Measurements from ENCODE around the gene PAGE4.

The PAGE4 gene

GRCh38 chrX:49850028-49850427, 20.9 kb downstream of the PAGE4 start:
- no peaks in the 10 kb centered on the region for H3K36me3 ChIP-seq (ENCODE audit: insufficient read depth, low read length)
- no peaks in the 10 kb centered on the region for H3K4me1 ChIP-seq (ENCODE audit: insufficient read depth, low read length, severe bottlenecking)
- H3K4me2 ChIP-seq (ENCODE audit: low read length), result no peak overlapping the region
- H3K4me3 ChIP-seq (ENCODE audit: low read depth, low read length, poor library complexity, severe bottlenecking), result no peak overlapping the region
- no peak overlapping the region for H2AFZ ChIP-seq (ENCODE audit: low read length)
- no peaks in the 10 kb centered on the region for H3K79me2 ChIP-seq (ENCODE audit: insufficient read depth, low read length)
- H3F3A ChIP-seq (ENCODE audit: insufficient read depth, low read length), result no peaks in the 10 kb centered on the region
- no peaks in the 10 kb centered on the region for H3K27me3 ChIP-seq (ENCODE audit: insufficient read depth, low read length)
- H3K9me2 ChIP-seq (ENCODE audit: low read depth, low read length), result no peaks in the 10 kb centered on the region
- no peak overlapping the region for H3K27ac ChIP-seq (ENCODE audit: low read depth, low read length, poor library complexity, severe bottlenecking)
- TF ChIP-seq EZH2 (IDR thresholded peaks at IDR 0.05; ENCODE audit: borderline replicate concordance, low read length) (no peak), CTCF (IDR thresholded peaks at IDR 0.05; ENCODE audit: low read length) (no peak)
- no peaks in the 10 kb centered on the region for H4K20me1 ChIP-seq (ENCODE audit: insufficient read depth, low read length)
- H3K9ac ChIP-seq (ENCODE audit: low read length), result no peak overlapping the region
- H3K9me3 ChIP-seq (ENCODE audit: low read length), result no peaks in the 10 kb centered on the region

DNA sequence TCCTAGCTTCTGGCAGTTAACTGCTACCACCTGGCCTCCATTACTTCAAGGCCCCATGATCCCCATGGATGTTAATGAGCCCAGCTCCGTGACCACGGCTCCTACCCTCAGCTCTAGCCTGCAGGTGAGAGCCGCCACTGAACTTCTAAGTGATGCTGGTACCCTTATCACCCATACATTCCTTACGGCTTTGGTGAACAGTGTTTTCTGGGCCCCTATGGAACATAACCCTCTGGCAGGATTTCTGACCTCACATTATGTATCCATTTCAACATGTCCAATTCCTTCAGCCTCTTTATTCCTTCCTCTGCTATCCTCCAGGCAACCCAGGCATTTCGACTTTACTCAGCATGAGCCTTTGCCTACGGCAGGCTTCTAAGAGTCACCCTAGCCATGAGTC, 24.6 kb downstream of the PAGE4 start:
- Histone ChIP-seq H3K27ac (ENCODE audit: low read depth, low read length, poor library complexity, severe bottlenecking) (no peak overlapping the region), H2AFZ (ENCODE audit: low read length) (no peak overlapping the region), H3K36me3 (ENCODE audit: insufficient read depth, low read length) (no peaks in the 10 kb centered on the region), H3F3A (ENCODE audit: insufficient read depth, low read length) (no peaks in the 10 kb centered on the region), H3K27me3 (ENCODE audit: insufficient read depth, low read length) (no peaks in the 10 kb centered on the region), H3K9ac (ENCODE audit: low read length) (no peak overlapping the region), H3K4me3 (ENCODE audit: low read depth, low read length, poor library complexity, severe bottlenecking) (no peak overlapping the region), H3K9me2 (ENCODE audit: low read depth, low read length) (no peaks in the 10 kb centered on the region), H3K4me1 (ENCODE audit: insufficient read depth, low read length, severe bottlenecking) (no peaks in the 10 kb centered on the region), H4K20me1 (ENCODE audit: insufficient read depth, low read length) (no peaks in the 10 kb centered on the region), H3K79me2 (ENCODE audit: insufficient read depth, low read length) (no peaks in the 10 kb centered on the region), H3K4me2 (ENCODE audit: low read length) (no peak overlapping the region), H3K9me3 (ENCODE audit: low read length) (no peaks in the 10 kb centered on the region)
- TF ChIP-seq CTCF (IDR thresholded peaks at IDR 0.05; ENCODE audit: low read length) (no peak), EZH2 (IDR thresholded peaks at IDR 0.05; ENCODE audit: borderline replicate concordance, low read length) (no peak)

DNA sequence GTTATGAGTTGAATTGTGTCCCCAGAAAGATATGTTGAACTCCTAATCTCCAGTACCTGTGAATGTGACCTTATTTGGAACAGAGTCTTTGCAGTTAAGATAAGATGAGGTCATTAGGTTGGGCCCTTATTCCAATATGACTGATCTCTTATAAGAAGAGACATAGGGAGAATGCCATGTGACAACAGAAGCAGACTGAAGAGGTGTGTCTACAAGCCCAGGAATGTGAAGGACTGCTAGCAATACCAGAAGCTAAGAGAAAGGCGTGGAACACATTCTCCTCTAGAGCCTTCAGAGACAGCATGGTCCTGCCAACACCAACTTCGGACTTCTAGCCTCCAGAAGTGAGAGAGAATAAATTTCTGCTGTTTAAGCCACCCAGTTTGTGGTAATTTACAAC, 27.7 kb downstream of the PAGE4 start:
- H3K4me2 ChIP-seq (ENCODE audit: low read length), result no peak overlapping the region
- H3K4me1 ChIP-seq (ENCODE audit: insufficient read depth, low read length, severe bottlenecking), result no peaks in the 10 kb centered on the region
- no peaks in the 10 kb centered on the region for H3K9me2 ChIP-seq (ENCODE audit: low read depth, low read length)
- no peaks in the 10 kb centered on the region for H3K9me3 ChIP-seq (ENCODE audit: low read length)
- no peaks in the 10 kb centered on the region for H3F3A ChIP-seq (ENCODE audit: insufficient read depth, low read length)
- no peaks in the 10 kb centered on the region for H3K36me3 ChIP-seq (ENCODE audit: insufficient read depth, low read length)
- H3K27ac ChIP-seq (ENCODE audit: low read depth, low read length, poor library complexity, severe bottlenecking), result no peak overlapping the region
- TF ChIP-seq EZH2 (IDR thresholded peaks at IDR 0.05; ENCODE audit: borderline replicate concordance, low read length), result no peak
- no peak for TF ChIP-seq CTCF (IDR thresholded peaks at IDR 0.05; ENCODE audit: low read length)
- no peaks in the 10 kb centered on the region for H4K20me1 ChIP-seq (ENCODE audit: insufficient read depth, low read length)
- H3K4me3 ChIP-seq (ENCODE audit: low read depth, low read length, poor library complexity, severe bottlenecking), result no peak overlapping the region
- no peaks in the 10 kb centered on the region for H3K79me2 ChIP-seq (ENCODE audit: insufficient read depth, low read length)
- H3K9ac ChIP-seq (ENCODE audit: low read length), result no peak overlapping the region
- no peak overlapping the region for H2AFZ ChIP-seq (ENCODE audit: low read length)
- no peaks in the 10 kb centered on the region for H3K27me3 ChIP-seq (ENCODE audit: insufficient read depth, low read length)

Data from OCI-LY1 (cell line).